Ishikawa (cell line): Measurements from ENCODE around the gene CABP7.

Experiments
- EP300 ChIP-seq: IDR thresholded peaks from 2 replicates; pipeline ENCODE4 v1.6.1; 2012; ENCODE audit warnings: borderline replicate concordance
- MAX ChIP-seq: IDR thresholded peaks from 2 replicates; pipeline ENCODE4 v1.6.1; 2012
- REST ChIP-seq: IDR thresholded peaks from 2 replicates; pipeline ENCODE4 v1.6.1; 2012; ENCODE audit warnings: low read depth, mild to moderate bottlenecking
- TAF1 ChIP-seq: IDR thresholded peaks from 2 replicates; pipeline ENCODE4 v1.6.1; 2012; ENCODE audit warnings: low read depth, mild to moderate bottlenecking
- YY1 ChIP-seq: IDR thresholded peaks from 2 replicates; pipeline ENCODE4 v1.6.1; 2012; ENCODE audit warnings: low read depth

GRCh38 chr22:29758068-29758622 lies 38.3 kb downstream of the CABP7 start:
- no peak for TF ChIP-seq YY1
- no peak for TF ChIP-seq REST
- no peak for TF ChIP-seq MAX
- TF ChIP-seq TAF1 = no peak
- no peak for TF ChIP-seq EP300
